Nephron progenitor cell (in vitro differentiated cells): Measurements from ENCODE around the gene RAX2.

Experiments used
- DNase-seq: peaks from one replicate; pipeline ENCODE4 v3.0.0; 2021
- H3K27ac Mint-ChIP-seq: 2 replicates; pipeline ENCODE4 v1.8.0; 2021; ENCODE audit warnings: mild to moderate bottlenecking, moderate library complexity, mixed read lengths
- H3K27me3 Mint-ChIP-seq: 2 replicates; pipeline ENCODE4 v1.8.0; 2021; ENCODE audit warnings: mild to moderate bottlenecking, low read depth, mixed read lengths; ENCODE audit not compliant: poor library complexity
- H3K36me3 Mint-ChIP-seq: 2 replicates; pipeline ENCODE4 v1.8.0; 2021; ENCODE audit warnings: low read depth, mixed read lengths
- H3K4me1 Mint-ChIP-seq: 2 replicates; pipeline ENCODE4 v1.8.0; 2021; ENCODE audit warnings: mixed read lengths
- H3K4me3 Mint-ChIP-seq: 2 replicates; pipeline ENCODE4 v1.8.0; 2021; ENCODE audit warnings: mild to moderate bottlenecking, moderate library complexity, mixed read lengths
- H3K9me3 Mint-ChIP-seq: 2 replicates; pipeline ENCODE4 v1.8.0; 2021; ENCODE audit warnings: mild to moderate bottlenecking, moderate library complexity, mixed read lengths
- TF ChIP-seq, protein P1 (sequence below): fragments of 200-600 bp; sonication (generic); IDR thresholded peaks from 2 replicates; pipeline ENCODE4 v1.5.0; 2021; ENCODE audit warnings: antibody characterized with exemption

Gene RAX2

DNA sequence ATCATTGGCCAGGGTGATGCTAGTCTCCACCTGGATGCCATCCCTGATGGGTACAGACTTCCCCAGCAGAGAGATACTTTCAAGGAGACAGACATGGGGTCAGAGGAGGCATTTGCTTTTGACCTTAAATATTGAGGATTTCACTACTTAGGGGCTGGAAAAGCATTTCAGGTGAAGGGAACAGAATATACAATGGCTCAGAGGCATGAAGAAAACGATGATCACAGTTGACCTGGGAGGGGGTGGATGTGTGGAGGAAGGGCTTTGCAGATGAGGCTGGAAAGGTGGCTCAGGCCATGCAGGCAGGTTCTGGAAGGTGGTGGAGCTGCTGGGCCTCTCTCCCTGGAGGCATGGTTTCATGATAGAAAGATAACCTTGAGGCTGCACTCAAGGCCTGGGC, 10.3 kb upstream of the RAX2 start:
- TF ChIP-seq, protein P1, sequence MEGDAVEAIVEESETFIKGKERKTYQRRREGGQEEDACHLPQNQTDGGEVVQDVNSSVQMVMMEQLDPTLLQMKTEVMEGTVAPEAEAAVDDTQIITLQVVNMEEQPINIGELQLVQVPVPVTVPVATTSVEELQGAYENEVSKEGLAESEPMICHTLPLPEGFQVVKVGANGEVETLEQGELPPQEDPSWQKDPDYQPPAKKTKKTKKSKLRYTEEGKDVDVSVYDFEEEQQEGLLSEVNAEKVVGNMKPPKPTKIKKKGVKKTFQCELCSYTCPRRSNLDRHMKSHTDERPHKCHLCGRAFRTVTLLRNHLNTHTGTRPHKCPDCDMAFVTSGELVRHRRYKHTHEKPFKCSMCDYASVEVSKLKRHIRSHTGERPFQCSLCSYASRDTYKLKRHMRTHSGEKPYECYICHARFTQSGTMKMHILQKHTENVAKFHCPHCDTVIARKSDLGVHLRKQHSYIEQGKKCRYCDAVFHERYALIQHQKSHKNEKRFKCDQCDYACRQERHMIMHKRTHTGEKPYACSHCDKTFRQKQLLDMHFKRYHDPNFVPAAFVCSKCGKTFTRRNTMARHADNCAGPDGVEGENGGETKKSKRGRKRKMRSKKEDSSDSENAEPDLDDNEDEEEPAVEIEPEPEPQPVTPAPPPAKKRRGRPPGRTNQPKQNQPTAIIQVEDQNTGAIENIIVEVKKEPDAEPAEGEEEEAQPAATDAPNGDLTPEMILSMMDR = no peak
- Mint-ChIP-seq H3K27ac (no peak overlapping the region), H3K27me3 (peaks cover 56% of the 10 kb centered on the region), H3K36me3 (peaks cover 5% of the 10 kb centered on the region), H3K4me3 (no peak overlapping the region), H3K4me1 (no peaks in the 10 kb centered on the region), H3K9me3 (peaks cover 22% of the 10 kb centered on the region)
- DNase-seq = no peak

DNA sequence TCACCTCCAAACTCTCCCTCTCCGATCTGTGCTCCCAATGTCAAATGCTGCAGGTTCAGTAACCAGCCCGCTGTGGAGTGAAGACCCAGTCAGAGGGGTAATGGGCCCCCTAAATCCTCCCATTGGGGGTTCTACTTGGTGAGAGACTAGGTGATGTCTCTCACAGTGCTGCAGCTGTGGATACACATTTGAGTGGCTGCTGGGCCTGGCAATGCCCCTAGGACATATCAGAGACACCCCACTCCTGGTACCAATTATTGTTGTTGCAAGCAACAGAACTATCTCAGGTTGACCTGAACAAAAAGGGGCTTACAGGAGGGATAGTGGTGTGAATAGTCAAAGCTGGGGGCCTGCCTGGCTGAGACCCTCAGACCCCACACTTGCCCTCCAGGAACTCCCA, 9.6 kb upstream of the RAX2 start:
- H3K4me3 Mint-ChIP-seq = no peak overlapping the region
- peaks cover 22% of the 10 kb centered on the region for H3K9me3 Mint-ChIP-seq
- TF ChIP-seq, protein P1 = no peak
- no peak overlapping the region for H3K27ac Mint-ChIP-seq
- DNase-seq = no peak
- peaks cover 53% of the 10 kb centered on the region for H3K27me3 Mint-ChIP-seq
- H3K4me1 Mint-ChIP-seq = no peaks in the 10 kb centered on the region
- peaks cover 5% of the 10 kb centered on the region for H3K36me3 Mint-ChIP-seq

DNA sequence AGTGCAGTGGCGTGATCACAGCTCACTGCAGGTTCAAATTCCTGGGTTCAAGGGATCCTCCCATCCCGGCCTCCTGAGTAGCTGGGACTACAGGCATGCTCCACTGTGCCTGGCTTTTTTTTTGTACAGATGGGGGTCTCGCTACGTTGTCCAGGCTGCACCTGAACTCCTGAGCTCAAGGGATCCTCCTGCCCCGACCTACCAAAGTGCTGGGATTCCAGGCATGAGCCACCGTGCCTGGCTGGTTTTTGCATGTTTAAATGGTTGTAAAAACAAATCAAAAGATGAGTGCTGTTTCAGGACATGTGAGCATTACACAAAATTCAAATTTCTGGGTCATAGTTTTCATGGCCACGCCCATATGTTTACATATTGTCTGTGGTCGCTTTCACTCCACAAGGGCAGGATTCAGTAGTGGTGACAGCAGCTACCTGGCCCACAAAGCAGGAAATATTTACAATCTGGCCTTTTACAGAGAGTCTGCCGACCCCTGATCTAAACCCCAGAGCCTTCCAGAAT, 8.8 kb upstream of the RAX2 start:
- H3K27me3 Mint-ChIP-seq = peaks cover 45% of the 10 kb centered on the region

DNA sequence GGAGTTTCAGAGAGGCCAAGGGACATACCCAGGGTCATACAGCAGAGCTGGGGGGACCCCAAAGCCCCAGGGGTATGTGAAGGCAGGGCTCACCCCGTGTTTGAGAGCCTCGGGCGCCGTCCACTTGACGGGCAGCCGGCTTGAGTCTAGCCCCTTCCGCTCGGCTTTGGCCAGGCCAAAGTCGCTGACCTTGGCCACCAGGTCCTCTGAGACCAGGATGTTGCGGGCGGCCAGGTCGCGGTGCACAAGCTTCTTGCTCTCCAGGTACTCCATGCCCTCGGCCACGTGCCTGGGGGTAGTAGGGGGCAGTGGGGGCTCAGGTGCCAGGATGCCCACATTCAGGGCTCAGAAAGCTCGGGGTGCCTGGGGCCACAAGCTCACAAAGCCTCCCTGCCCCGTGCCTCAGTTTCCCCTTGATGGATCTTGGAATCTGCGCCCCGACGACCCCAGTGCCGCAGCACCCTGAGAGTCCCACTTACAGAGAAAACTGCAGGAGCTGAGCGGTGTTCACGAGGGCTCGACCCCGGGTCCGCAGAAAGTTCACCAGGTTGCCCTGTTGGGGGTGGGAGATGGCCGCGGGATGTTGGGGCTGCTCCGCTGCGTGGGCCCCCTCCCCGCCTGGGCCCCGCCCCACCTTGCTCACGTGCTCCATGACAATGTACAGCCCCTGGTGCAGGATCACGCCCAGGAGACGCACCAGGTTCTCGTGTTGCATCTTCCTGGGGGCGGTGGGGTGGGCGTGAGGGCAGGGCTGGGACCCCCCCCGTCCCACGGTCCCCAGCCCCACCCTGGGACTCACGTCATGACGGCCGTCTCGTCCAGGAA, 7.1 kb upstream of the RAX2 start:
- TF ChIP-seq, protein P1 = no peak
- no peak for DNase-seq

More for the DNA sequence above, 8.8 kb upstream of the RAX2 start:
- Mint-ChIP-seq H3K4me1 (no peaks in the 10 kb centered on the region), H3K9me3 (peaks cover 22% of the 10 kb centered on the region), H3K36me3 (peaks cover 5% of the 10 kb centered on the region), H3K27ac (no peak overlapping the region), H3K4me3 (no peak overlapping the region)
- no peak for DNase-seq
- TF ChIP-seq, protein P1 = no peak

DNA sequence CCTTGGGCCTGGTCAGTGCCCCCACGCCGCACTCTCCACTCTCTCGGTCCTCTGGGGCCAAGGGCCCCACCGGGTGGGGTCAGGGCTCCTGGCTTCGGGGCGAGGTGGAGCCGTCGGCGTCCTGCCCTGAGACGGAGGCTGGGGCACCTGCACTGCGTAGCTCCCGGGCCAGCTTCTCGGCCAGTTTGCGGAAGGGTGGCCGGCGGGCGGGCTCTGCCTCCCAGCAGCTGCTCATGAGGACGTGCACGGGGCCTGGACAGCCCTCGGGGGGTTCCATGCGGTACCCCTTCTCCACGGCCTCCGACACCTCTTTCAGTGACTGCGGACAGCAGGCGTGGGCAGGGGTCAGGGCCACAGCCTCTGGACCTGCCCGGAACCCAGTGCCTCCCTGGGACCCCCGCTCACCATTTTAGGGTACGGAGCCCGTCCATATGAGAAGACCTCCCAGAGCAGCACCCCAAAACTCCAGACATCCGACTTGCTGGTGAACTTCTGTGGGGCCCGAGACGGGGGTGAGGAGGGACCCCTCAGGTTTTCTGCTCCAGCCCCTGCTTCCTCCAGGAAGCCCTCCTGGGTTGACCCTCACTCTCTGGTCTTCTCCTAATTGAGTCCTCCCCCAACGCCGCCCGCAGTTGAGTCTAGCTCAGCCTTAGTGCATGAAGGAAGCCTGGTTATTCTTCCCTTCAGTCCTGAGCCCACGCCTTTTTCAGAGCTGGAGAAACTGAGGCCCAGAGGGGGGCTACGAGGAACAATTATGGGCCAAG, 6.3 kb upstream of the RAX2 start:
- peaks cover 5% of the 10 kb centered on the region for H3K36me3 Mint-ChIP-seq
- peaks cover 14% of the 10 kb centered on the region for H3K4me1 Mint-ChIP-seq
- H3K27ac Mint-ChIP-seq = no peak overlapping the region
- no peak overlapping the region for H3K4me3 Mint-ChIP-seq
- peaks cover 22% of the 10 kb centered on the region for H3K9me3 Mint-ChIP-seq
- DNase-seq = no peak
- H3K27me3 Mint-ChIP-seq = peaks cover 19% of the 10 kb centered on the region
- TF ChIP-seq, protein P1 = no peak

More for the DNA sequence above, 7.1 kb upstream of the RAX2 start:
- H3K27me3 Mint-ChIP-seq = peaks cover 28% of the 10 kb centered on the region
- H3K27ac Mint-ChIP-seq = no peak overlapping the region
- H3K36me3 Mint-ChIP-seq = peaks cover 5% of the 10 kb centered on the region
- no peak overlapping the region for H3K4me3 Mint-ChIP-seq
- H3K9me3 Mint-ChIP-seq = peaks cover 22% of the 10 kb centered on the region
- H3K4me1 Mint-ChIP-seq = peaks cover 8% of the 10 kb centered on the region
